HG03571 (cell line): ENCODE data around the gene SLC2A6.

ENCODE experiments used
- ATAC-seq: cut with Tn5 transposase; IDR thresholded peaks from one replicate; pipeline ENCODE4 v1.9.1; 2021; ENCODE audit not compliant: unreplicated experiment

The SLC2A6 gene

GRCh38 chr9:133478851-133479711 lies at the start of gene SLC2A6:
Gene SLC2A6, minus strand, starts transcription at chr9:133479099. Its CDS starts 40 bp downstream, at chr9:133479059.
- peak; percentile 90 for ATAC-seq

- no peak for ATAC-seq
Observed at GRCh38 chr9:133528001-133528875, 49.3 kb upstream of the SLC2A6 start.

- no peak for ATAC-seq
Observed at GRCh38 chr9:133527444-133527920, 48.6 kb upstream of the SLC2A6 start.

GRCh38 chr9:133526721-133527321 lies 47.9 kb upstream of the SLC2A6 start:
- ATAC-seq: no peak

GRCh38 chr9:133525677-133526076 lies 46.8 kb upstream of the SLC2A6 start:
- ATAC-seq: no peak

GRCh38 chr9:133524679-133525228 lies 45.9 kb upstream of the SLC2A6 start, which contains the start of gene MYMK:
Gene MYMK, minus strand, starts transcription at chr9:133524959. Its CDS starts 115 bp downstream, at chr9:133524844.
- no peak for ATAC-seq

GRCh38 chr9:133524146-133524545 lies 45.2 kb upstream of the SLC2A6 start:
- ATAC-seq: no peak

GRCh38 chr9:133523106-133523505 lies 44.2 kb upstream of the SLC2A6 start:
- ATAC-seq: no peak

- no peak for ATAC-seq
Observed at GRCh38 chr9:133522073-133522910, 43.4 kb upstream of the SLC2A6 start.

GRCh38 chr9:133521122-133522072 lies 42.5 kb upstream of the SLC2A6 start:
- ATAC-seq: no peak

- no peak for ATAC-seq
Observed at GRCh38 chr9:133520121-133520835, 41.4 kb upstream of the SLC2A6 start.

- no peak for ATAC-seq
Observed at GRCh38 chr9:133519693-133520092, 40.8 kb upstream of the SLC2A6 start.

GRCh38 chr9:133518706-133519449 lies 40.0 kb upstream of the SLC2A6 start:
- ATAC-seq: no peak

GRCh38 chr9:133518200-133518599 lies 39.3 kb upstream of the SLC2A6 start:
- ATAC-seq: no peak

GRCh38 chr9:133517711-133518110 lies 38.8 kb upstream of the SLC2A6 start:
- no peak for ATAC-seq

GRCh38 chr9:133516961-133517350 lies 38.1 kb upstream of the SLC2A6 start:
- no peak for ATAC-seq

- ATAC-seq: no peak
Observed at GRCh38 chr9:133516256-133516960, 37.5 kb upstream of the SLC2A6 start.
